ENCODE measurements around the gene CCDC172.

Gene CCDC172

GRCh38 chr10:116311016-116311415 lies 13.2 kb upstream of the CCDC172 start:
- ATAC-seq (ENCODE audit: insufficient read depth, low read depth) = no peak
- Histone ChIP-seq H3K9me3 (ENCODE audit: insufficient read depth, low read length, severe bottlenecking) (no peaks in the 10 kb centered on the region), H3K79me2 (ENCODE audit: insufficient read depth, low read length) (no peaks in the 10 kb centered on the region), H3K4me2 (ENCODE audit: insufficient read depth, low read length) (no peak overlapping the region), H3K9ac (ENCODE audit: low read depth, low read length) (no peak overlapping the region), H3K36me3 (ENCODE audit: insufficient read depth, low read length) (no peaks in the 10 kb centered on the region), H3K27me3 (ENCODE audit: insufficient read depth, low read length, poor library complexity) (no peaks in the 10 kb centered on the region), H3K4me1 (ENCODE audit: insufficient read depth, low read length) (no peaks in the 10 kb centered on the region), H4K20me1 (ENCODE audit: insufficient read depth, low read length) (no peaks in the 10 kb centered on the region), H3K27ac (ENCODE audit: low read length) (no peak overlapping the region), H2AFZ (ENCODE audit: low read depth, low read length) (no peak overlapping the region), H3K4me3 (ENCODE audit: low read depth in 1 of 2, low read length in 2 of 2) (no peak overlapping the region)
- no peak for TF ChIP-seq CTCF (IDR thresholded peaks at IDR 0.05; ENCODE audit: borderline replicate concordance, extremely low read depth, low read length, poor library complexity, severe bottlenecking)
- TF ChIP-seq EZH2 (IDR thresholded peaks at IDR 0.05; ENCODE audit: borderline replicate concordance, low read depth, low read length, severe bottlenecking) = no peak
- DNase-seq = no peak

DNA sequence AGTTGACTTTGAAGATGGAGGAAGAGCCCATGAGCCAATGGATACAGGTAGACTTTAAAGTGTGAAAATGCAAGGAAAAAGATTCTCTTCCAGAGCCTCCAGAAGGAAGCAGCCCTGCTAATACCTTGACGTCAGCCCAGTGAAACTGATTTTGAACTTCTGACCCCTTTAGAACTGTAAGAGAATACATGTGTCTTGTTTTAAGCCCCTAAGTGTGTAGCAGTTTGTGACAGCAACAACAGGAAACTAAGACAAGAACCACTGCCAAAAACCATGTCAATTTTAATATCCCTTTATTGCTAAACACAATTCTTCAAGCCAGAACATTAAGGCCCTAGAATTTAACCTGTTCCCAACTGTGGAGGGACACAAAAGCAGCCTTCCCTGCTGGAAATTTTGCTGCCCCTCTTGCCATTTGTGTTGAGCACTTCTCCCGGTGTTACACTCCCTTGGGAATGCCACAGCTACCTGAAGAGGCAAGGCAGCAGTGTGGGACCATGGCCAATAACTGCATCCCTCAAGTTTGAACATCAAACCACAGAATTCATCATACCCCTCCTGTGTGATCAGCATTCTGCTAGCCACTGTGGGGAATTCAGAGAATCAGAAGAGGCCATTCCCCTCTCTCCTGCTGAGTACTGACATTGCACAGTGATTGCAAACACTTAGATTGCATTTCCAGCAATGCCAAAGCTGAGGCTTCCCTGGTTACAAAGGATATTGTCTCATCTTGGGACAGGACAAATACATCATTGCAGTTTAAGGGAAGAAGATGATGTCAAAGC lies 12.3 kb upstream of the CCDC172 start:
- Histone ChIP-seq H3K4me3 (ENCODE audit: low read depth in 1 of 2, low read length in 2 of 2) (no peak overlapping the region), H3K27ac (ENCODE audit: low read length) (no peak overlapping the region), H3K36me3 (ENCODE audit: insufficient read depth, low read length) (no peaks in the 10 kb centered on the region), H4K20me1 (ENCODE audit: insufficient read depth, low read length) (no peaks in the 10 kb centered on the region), H3K9ac (ENCODE audit: low read depth, low read length) (no peak overlapping the region), H3K4me1 (ENCODE audit: insufficient read depth, low read length) (no peaks in the 10 kb centered on the region), H2AFZ (ENCODE audit: low read depth, low read length) (no peak overlapping the region), H3K27me3 (ENCODE audit: insufficient read depth, low read length, poor library complexity) (no peaks in the 10 kb centered on the region), H3K9me3 (ENCODE audit: insufficient read depth, low read length, severe bottlenecking) (no peaks in the 10 kb centered on the region), H3K79me2 (ENCODE audit: insufficient read depth, low read length) (no peaks in the 10 kb centered on the region), H3K4me2 (ENCODE audit: insufficient read depth, low read length) (no peak overlapping the region)
- no peak for DNase-seq
- TF ChIP-seq EZH2 (IDR thresholded peaks at IDR 0.05; ENCODE audit: borderline replicate concordance, low read depth, low read length, severe bottlenecking) (no peak), CTCF (IDR thresholded peaks at IDR 0.05; ENCODE audit: borderline replicate concordance, extremely low read depth, low read length, poor library complexity, severe bottlenecking) (no peak)
- ATAC-seq (ENCODE audit: insufficient read depth, low read depth) = no peak

GRCh38 chr10:116312548-116312947 lies 11.7 kb upstream of the CCDC172 start:
- Histone ChIP-seq H3K4me2 (ENCODE audit: insufficient read depth, low read length) (no peak overlapping the region), H3K36me3 (ENCODE audit: insufficient read depth, low read length) (no peaks in the 10 kb centered on the region), H3K9me3 (ENCODE audit: insufficient read depth, low read length, severe bottlenecking) (no peaks in the 10 kb centered on the region), H3K27me3 (ENCODE audit: insufficient read depth, low read length, poor library complexity) (no peaks in the 10 kb centered on the region), H4K20me1 (ENCODE audit: insufficient read depth, low read length) (no peaks in the 10 kb centered on the region), H3K4me3 (ENCODE audit: low read depth in 1 of 2, low read length in 2 of 2) (no peak overlapping the region), H3K9ac (ENCODE audit: low read depth, low read length) (no peak overlapping the region), H3K79me2 (ENCODE audit: insufficient read depth, low read length) (no peaks in the 10 kb centered on the region), H3K4me1 (ENCODE audit: insufficient read depth, low read length) (no peaks in the 10 kb centered on the region), H2AFZ (ENCODE audit: low read depth, low read length) (no peak overlapping the region), H3K27ac (ENCODE audit: low read length) (no peak overlapping the region)
- no peak for TF ChIP-seq EZH2 (IDR thresholded peaks at IDR 0.05; ENCODE audit: borderline replicate concordance, low read depth, low read length, severe bottlenecking)
- no peak for TF ChIP-seq CTCF (IDR thresholded peaks at IDR 0.05; ENCODE audit: borderline replicate concordance, extremely low read depth, low read length, poor library complexity, severe bottlenecking)
- no peak for DNase-seq
- ATAC-seq (ENCODE audit: insufficient read depth, low read depth) = no peak

All from DND-41 (cell line).